EH (cell line): ENCODE data around the gene GYPA.
"Not testable (repeated sequence)": the region's sequence is repeated elsewhere in the genome, so short reads cannot be mapped to it uniquely, and the experiment has no call there.

ENCODE experiments used
- DNase-seq: peaks from one replicate; pipeline ENCODE4 v3.0.0-alpha.2; 2015; ENCODE audit warnings: low read depth

Gene GYPA

DNA sequence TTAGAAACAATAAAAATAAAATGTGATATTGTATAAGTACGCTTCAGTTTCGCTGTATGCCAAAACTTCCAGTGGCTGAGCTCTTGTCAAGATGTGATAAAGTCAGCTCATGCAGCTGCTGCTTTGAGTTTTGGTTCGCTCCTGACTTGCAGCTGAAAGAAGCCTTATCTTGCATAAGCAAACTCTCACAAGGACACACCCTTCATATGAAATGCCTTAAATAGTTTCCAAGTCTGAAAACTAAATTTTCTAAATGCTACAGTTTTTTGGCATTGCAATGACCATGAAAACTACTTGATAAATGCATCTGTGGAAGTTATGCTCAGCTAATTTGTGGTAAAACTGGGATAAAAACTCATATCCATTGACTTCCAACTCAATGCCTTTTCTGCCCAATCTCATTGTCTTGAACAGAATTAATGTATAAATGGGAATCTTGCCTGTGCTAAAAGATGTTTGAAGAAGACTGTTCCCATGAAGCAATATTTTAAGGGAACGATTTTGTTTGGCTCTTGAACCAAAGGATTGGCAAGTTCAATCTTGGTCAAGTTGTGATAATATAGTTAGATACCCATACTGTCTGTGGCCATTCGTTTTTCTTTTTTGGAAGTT, 11.7 kb downstream of the GYPA start:
- not testable (repeated sequence) for DNase-seq

DNA sequence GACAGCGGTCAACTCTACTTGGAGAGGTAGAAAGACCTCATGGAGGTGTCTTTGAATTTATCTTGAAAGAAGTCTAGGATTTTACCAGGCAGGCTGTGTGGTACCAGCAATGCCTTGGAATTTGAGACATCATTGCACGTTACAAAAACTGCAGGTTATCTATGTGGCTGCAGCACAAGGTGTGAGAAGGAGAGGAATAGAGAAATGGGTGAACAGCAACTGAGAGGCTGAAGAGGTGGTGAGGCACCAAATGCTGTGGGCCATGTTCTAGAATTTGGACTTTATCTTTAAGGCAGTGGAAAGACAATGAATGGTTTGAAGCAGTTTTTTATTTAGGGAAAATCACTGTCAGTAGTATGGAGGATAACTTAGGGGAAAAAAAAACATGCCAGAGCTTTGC, 15.4 kb downstream of the GYPA start:
- DNase-seq: not testable (repeated sequence)

DNA sequence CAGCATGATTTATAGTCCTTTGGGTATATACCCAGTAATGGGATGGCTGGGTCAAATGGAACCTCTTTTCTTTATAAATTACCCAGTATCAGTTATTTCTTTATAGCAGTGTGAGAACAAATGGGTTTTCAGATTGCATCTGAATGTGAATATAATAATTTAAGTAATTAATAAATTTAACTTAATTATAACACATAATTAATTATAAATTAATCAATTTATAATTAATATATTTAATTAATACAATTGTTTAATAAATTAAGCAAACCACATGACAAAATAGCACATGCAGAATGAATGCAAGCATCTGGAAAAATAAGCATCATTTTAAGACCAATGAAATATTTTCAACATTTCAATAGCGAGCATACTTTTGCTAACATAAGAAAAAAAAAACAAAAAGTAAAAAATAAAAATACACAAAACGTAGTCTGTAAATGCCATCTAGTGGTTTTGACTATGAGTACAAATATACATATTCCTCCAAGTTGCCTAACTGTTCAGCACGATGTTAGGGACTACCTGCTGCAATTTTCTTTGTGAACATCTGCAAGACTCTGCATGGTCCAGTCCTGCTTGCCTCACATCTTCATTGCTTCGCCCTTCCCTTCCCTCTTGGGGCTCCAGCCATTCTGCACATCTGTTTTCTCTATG, 16.4 kb downstream of the GYPA start:
- DNase-seq: not testable (repeated sequence)

DNA sequence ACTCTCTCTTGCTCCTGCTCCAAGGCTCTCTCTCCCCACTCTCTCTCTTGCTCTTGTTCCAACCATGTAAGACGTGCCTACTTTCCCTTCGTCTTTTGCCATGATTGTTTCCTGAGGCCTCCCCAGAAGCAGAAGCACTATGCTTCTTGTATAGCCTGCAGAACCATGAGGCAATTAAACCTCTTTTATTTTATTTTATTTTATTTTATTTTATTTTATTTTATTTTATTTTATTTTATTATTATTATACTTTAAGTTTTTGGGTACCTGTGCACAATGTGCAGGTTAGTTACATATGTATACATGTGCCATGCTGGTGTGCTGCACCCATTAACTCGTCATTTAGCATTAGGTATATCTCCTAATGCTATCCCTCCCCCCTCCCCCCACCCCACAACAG, 17.2 kb downstream of the GYPA start:
- DNase-seq: not testable (repeated sequence)

DNA sequence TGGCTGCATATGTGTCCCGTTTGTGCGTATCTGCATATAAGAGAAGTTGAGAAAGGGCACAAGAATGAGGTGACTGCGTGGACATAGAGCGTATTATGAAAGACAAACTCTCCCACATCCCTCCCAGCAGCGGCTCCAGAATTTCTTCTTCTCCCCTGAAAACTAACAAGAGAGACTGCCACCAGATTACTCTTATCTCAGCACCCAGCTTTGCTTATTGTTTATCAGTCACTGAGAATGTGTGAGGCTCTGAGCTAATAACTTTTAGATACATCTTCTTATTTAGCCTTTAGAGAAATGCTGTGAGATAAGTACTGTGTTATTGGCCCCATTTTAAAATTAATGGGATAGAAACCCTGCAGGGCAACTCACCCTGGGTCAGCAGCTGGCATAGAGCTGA, 20.8 kb downstream of the GYPA start:
- not testable (repeated sequence) for DNase-seq

DNA sequence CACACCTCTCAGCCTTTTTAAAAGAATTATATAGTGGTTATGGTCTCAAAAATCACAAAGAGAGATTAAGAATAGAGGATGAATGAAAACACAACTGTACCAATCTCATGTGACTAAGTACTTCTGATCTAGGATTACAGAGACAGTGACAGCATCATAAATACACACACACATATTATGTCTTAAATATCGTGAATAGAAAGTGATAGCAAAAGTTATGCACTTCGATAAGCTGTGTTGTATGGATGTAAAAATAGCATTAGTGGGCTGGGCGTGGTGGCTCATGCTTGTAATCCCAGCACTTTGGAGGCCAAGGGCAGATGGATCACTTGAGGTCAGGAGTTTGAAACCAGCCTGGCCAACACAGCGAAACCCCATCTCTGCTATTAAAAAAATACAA, 25.0 kb downstream of the GYPA start:
- DNase-seq: no peak

DNA sequence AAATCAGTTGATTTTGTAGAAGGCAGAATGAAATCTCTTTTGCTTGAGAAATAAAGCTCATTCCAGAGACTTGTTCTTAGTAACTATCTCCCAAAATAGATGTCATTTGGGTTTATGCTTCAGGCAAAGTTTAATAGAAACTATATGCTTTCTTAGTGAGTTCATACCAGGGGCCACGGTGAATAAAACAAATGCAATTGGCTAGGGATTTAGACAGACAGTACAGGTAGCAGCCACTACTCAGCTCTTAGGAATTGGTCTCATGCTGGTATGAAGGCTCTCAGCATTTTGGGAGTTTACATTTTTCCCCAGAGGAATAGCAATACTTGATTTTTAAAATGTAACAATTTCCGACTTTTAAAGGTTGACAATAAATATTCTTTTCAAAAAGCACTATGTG, 27.0 kb downstream of the GYPA start:
- DNase-seq: no peak

DNA sequence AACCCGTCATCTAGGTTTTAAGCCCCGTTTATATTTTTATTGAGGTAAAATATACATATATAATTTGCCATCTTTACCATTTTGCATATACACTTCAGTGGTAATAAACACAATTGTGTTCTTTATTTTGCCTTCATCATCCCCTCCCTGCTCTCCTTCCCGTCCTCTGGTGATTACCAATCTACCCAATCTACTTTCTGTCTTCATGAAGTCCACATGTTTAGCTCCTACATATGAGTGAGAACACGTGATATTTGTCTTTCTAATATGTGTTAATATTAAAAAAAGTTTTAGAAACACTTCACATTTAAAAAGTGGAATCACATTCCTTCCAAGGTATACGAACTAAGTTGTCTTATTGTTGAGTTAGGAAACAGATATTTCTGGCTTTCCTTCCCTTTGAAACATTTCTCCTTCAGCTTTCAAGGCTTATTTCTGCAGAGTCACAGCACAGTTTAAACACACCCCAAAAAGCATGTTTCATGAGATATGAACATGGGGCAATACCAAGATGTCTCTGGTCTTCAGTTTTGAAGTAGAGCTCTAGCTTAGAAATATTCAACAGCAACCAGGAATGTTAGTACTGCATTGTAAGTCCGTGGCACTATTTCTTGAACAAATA, 35.9 kb downstream of the GYPA start:
- no peak for DNase-seq

DNA sequence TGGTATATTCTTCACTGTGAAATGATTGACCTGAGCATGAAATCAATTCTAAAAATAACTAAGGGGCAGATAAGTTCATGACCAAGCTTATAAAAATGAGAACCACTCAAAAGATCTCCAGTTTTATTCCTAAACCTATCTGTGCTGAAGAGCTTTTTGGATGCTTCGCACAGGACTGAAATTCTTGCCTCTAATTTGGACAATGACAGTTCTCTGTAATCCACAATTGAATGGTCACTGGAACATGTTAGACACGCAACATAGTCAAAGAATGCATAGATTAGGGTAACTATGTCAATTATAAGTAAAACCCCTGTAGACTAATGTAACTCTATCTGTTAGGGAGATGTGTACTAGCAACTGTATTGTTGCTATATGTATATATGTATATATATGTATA, 42.7 kb downstream of the GYPA start:
- not testable (repeated sequence) for DNase-seq

DNA sequence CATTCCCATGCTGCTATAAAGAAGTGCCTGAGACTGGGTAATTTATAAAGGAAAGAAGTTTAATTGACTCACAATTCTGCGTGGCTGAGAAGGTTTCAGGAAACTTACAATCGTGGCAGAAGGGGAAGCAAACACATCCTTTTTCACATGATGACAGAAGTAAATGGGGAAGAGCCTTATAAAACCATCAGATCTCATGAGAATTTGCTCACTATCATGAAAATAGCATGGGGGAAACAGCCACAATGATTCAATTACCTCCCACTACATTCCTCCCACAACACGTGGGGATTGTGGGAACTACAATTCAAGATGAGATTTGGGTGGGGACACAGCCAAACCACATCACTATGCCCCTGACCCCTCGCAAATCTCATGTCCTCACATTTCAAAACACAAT, 46.5 kb downstream of the GYPA start:
- DNase-seq: not testable (repeated sequence)

DNA sequence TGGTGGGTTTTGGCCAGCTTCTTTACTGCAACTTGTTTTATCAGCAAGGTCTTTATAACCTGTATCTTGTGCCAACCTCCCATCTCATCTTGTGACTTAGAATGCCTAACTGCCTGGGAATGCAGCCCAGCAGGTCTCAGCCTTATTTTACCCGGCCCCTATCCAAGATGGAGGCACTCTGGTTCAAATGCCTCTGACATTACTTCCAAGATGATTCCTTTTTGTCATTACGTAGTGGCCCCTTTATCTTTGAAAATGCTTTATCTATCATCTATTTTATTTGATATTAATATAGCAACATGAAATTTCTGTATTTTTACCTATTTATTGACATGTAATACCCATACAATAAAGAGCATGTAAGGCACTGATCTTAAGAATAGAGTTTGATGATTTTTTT, 49.3 kb downstream of the GYPA start:
- DNase-seq: not testable (repeated sequence)

DNA sequence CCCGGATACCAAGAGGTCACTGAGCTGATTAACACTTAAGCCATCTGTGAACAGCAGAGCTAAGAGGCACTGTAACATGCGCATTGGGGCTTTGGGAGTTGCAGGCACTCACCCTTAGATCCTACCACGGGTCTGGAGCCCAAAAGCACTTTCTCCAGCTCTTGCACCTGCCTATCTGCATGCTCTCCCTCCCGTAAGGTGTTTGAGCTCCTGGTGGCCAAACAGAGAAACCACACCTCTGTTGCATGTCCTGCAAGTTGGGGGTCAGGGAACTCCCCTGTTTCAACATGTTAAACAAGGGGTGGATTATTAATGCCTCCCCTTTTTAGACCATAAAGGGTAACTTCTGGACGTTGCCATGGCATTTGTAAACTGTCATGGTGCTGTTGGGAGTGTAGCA, 49.8 kb downstream of the GYPA start:
- no peak for DNase-seq

DNA sequence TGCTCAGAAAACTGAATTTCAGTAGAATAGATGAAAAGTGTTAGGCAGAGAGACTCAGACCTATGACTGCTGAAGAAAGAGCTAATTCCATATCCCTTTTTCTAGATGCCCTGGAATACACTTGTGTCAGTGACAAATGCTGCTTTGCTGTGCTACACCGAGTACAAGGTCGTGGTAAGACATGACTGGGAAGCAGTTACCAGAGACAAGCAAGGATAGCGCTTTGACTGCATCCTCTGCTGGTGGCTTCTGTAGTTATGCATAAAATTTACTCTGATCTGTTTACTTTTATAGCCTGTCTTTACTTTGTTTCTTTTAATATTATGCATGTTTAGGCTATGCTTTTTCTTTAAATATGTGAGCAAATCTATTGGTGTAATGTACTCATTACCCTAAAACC, 58.5 kb downstream of the GYPA start:
- DNase-seq: not testable (repeated sequence)

DNA sequence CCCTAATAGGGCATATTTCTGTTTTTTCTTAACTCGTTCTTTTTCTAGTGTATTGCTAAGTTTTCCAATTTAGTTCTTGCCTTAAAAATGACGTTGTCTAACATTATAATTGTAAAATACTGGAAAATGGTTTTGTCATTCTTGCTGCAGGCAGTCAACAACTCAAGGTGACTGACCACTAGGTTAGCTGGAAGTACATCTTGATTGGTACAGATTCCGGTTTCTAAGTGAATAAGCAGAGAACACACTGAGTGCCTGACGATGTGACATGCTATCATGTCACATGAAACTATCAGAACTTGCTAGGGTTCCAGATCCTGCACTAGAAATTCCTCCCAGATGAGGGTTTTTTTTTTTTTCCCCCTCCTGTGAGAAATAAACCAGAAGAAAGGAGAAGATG, 60.4 kb downstream of the GYPA start:
- DNase-seq: not testable (repeated sequence)

DNA sequence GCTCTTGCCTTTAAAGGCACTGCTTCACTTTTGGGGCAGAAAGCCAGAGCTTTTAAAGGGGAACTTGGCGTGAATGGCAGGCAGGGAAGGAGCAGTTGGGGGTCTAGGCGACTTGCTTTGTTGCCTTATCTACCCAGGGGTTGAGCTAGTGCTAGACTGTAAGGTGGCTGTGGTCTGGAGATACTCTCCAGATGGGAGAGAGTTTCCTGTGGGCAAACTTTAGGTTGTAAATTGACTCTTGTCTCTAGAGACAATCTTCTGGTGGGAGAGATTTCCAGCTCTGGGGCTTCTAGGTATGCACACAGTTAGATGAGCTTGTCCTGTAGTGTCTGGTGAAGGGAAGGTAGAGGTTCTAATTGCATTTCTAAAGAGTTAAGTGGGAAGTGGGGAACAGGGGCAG, 61.8 kb downstream of the GYPA start:
- not testable (repeated sequence) for DNase-seq

DNA sequence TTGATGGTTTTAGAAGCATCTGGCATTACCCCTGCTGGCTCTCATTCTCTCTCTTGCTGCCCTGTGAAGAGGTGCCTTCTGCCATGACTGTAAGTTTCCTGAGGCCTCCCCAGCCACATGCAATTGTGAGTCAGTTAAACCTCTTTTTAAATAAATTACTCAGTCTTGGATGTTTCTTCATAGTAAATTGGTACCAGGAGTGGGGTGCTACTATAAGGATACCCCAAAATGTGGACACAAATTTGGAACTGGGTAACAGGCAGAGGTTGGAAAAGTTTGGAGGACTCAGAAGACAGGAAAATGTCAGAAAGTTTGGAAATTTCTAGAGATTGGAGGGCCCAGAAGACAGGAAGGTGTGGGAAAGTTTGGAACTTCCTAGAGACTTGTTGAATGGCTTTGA, 79.0 kb downstream of the GYPA start:
- not testable (repeated sequence) for DNase-seq

DNA sequence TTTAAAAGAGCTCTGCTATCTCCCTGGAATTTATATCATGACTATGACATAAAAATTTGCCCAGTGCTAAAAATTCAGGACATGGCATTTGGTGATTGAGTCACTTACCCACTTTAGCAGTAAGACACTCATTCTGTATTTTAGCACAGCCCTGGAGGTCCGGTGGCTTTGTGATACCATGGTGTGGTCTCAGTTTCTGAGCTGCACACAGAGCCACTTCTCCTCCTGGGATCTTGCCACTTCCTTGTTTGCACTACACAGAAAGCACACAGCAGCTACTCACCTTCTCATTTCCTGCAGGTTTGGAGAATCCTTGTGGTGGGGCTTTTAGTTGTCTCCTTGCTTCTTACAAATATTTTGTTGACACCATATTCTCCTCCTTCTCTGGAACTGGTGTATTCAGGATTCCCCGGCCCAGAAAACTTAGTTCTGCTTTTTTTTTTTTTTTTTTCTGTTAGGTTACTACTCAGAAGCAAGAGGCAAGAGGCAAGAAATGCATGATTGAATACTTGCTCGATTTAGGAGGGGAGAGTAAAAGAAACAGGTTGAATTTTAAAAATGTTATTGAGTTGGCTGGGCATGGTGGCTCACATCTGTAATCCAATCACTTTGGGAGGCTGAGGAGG, 80.2 kb downstream of the GYPA start:
- not testable (repeated sequence) for DNase-seq
